ENCODE measurements around the gene CRY1.
A peak's percentile ranks its signal among the peaks of the same experiment; 100 is the strongest.
"Not testable (repeated sequence)": the region's sequence is repeated elsewhere in the genome, so short reads cannot be mapped to it uniquely, and the experiment has no call there.

Gene CRY1

GRCh38 chr12:107026806-107027635, 66.3 kb downstream of the CRY1 start:
- H3K9me3 Mint-ChIP-seq, result no peaks in the 10 kb centered on the region
- H3K27me3 Mint-ChIP-seq, result no peaks in the 10 kb centered on the region
- H3K36me3 Mint-ChIP-seq, result no peaks in the 10 kb centered on the region
- ATAC-seq (replicated peaks), result no peak
- no peak overlapping the region for H3K4me3 Mint-ChIP-seq
- H3K4me1 Mint-ChIP-seq, result no peaks in the 10 kb centered on the region
- no peak overlapping the region for H3K27ac Mint-ChIP-seq
- DNase-seq, result no peak

- not testable (repeated sequence) for ATAC-seq (replicated peaks); H3K27me3 Mint-ChIP-seq; H3K27ac Mint-ChIP-seq; DNase-seq; H3K36me3 Mint-ChIP-seq; H3K4me3 Mint-ChIP-seq; H3K9me3 Mint-ChIP-seq; H3K4me1 Mint-ChIP-seq
Measured at GRCh38 chr12:107026356-107026755, 67.0 kb downstream of the CRY1 start.

- Mint-ChIP-seq H3K27ac (no peak overlapping the region), H3K9me3 (no peaks in the 10 kb centered on the region), H3K4me3 (no peak overlapping the region), H3K27me3 (no peaks in the 10 kb centered on the region), H3K4me1 (no peaks in the 10 kb centered on the region), H3K36me3 (peaks cover 5 to 6% of the 10 kb centered on the region in 2 donors)
- DNase-seq, result no peak
- ATAC-seq (replicated peaks), result no peak
Measured at GRCh38 chr12:107025671-107026070, 67.7 kb downstream of the CRY1 start.

- H3K27ac Mint-ChIP-seq, result no peak overlapping the region
Measured at GRCh38 chr12:107019546-107019945, 73.8 kb downstream of the CRY1 start.

GRCh38 chr12:107017042-107017441, 76.3 kb downstream of the CRY1 start:
- Mint-ChIP-seq H3K4me1 (peaks cover 0 to 1% of the 10 kb centered on the region in 2 donors), H3K4me3 (no peak overlapping the region), H3K36me3 (peaks cover 21 to 23% of the 10 kb centered on the region in 2 donors), H3K9me3 (no peaks in the 10 kb centered on the region), H3K27me3 (no peaks in the 10 kb centered on the region), H3K27ac (no peak overlapping the region)
- DNase-seq (no peak), ATAC-seq (replicated peaks) (no peak)

More at GRCh38 chr12:107019546-107019945, 73.8 kb downstream of the CRY1 start:
- H3K36me3 Mint-ChIP-seq, result peaks cover 19 to 21% of the 10 kb centered on the region in 2 donors
- no peak overlapping the region for H3K4me3 Mint-ChIP-seq
- no peaks in the 10 kb centered on the region for H3K9me3 Mint-ChIP-seq
- no peak for DNase-seq
- no peaks in the 10 kb centered on the region for H3K27me3 Mint-ChIP-seq
- no peak for ATAC-seq (replicated peaks)
- peaks cover 0 to 1% of the 10 kb centered on the region in 2 donors for H3K4me1 Mint-ChIP-seq

GRCh38 chr12:107014055-107014454, 79.3 kb downstream of the CRY1 start:
- Mint-ChIP-seq H3K27ac (no peak overlapping the region), H3K4me3 (no peak overlapping the region), H3K9me3 (no peaks in the 10 kb centered on the region), H3K4me1 (no peaks in the 10 kb centered on the region), H3K27me3 (no peaks in the 10 kb centered on the region), H3K36me3 (peaks cover 7 to 12% of the 10 kb centered on the region in 2 donors)
- DNase-seq (no peak), ATAC-seq (replicated peaks) (peak in 1 of 2 donors; percentile 59)

GRCh38 chr12:107012736-107013425, 80.5 kb downstream of the CRY1 start:
- Mint-ChIP-seq H3K4me3 (no peak overlapping the region), H3K27me3 (no peaks in the 10 kb centered on the region), H3K27ac (no peak overlapping the region), H3K4me1 (no peaks in the 10 kb centered on the region), H3K36me3 (peaks cover 10 to 17% of the 10 kb centered on the region in 2 donors), H3K9me3 (peaks cover 0 to 2% of the 10 kb centered on the region in 2 donors)
- DNase-seq, result no peak
- ATAC-seq (replicated peaks), result no peak

- H3K36me3 Mint-ChIP-seq, result peaks cover 6 to 10% of the 10 kb centered on the region in 2 donors
- no peaks in the 10 kb centered on the region for H3K27me3 Mint-ChIP-seq
- no peak overlapping the region for H3K27ac Mint-ChIP-seq
- ATAC-seq (replicated peaks) (no peak), DNase-seq (no peak)
- H3K4me1 Mint-ChIP-seq, result no peaks in the 10 kb centered on the region
- H3K4me3 Mint-ChIP-seq, result no peak overlapping the region
- H3K9me3 Mint-ChIP-seq, result peaks cover 0 to 2% of the 10 kb centered on the region in 2 donors
Measured at GRCh38 chr12:107011519-107011918, 81.8 kb downstream of the CRY1 start.

GRCh38 chr12:107007411-107007810, 85.9 kb downstream of the CRY1 start:
- H3K27me3 Mint-ChIP-seq, result no peaks in the 10 kb centered on the region
- H3K27ac Mint-ChIP-seq, result no peak overlapping the region
- H3K36me3 Mint-ChIP-seq, result peaks cover 6 to 11% of the 10 kb centered on the region in 2 donors
- DNase-seq (no peak), ATAC-seq (replicated peaks) (no peak)
- H3K9me3 Mint-ChIP-seq, result peaks cover 0 to 5% of the 10 kb centered on the region in 2 donors
- H3K4me1 Mint-ChIP-seq, result no peaks in the 10 kb centered on the region
- no peak overlapping the region for H3K4me3 Mint-ChIP-seq

- H3K9me3 Mint-ChIP-seq; H3K27ac Mint-ChIP-seq; H3K4me3 Mint-ChIP-seq; H3K27me3 Mint-ChIP-seq; DNase-seq; H3K4me1 Mint-ChIP-seq; ATAC-seq (replicated peaks): not testable (repeated sequence)
- H3K36me3 Mint-ChIP-seq, result peaks cover 16 to 22% of the 10 kb centered on the region in 2 donors
Measured at GRCh38 chr12:107002665-107003064, 90.7 kb downstream of the CRY1 start.

GRCh38 chr12:106999446-106999845, 93.9 kb downstream of the CRY1 start:
- no peak for ATAC-seq (replicated peaks)
- H3K9me3 Mint-ChIP-seq, result peaks cover 3 to 4% of the 10 kb centered on the region in 2 donors

GRCh38 chr12:106997916-106998315, 95.4 kb downstream of the CRY1 start:
- H3K36me3 Mint-ChIP-seq, result peaks cover 26 to 33% of the 10 kb centered on the region in 2 donors
- ATAC-seq (replicated peaks), result no peak
- no peaks in the 10 kb centered on the region for H3K27me3 Mint-ChIP-seq

More at GRCh38 chr12:106999446-106999845, 93.9 kb downstream of the CRY1 start:
- Mint-ChIP-seq H3K4me1 (no peaks in the 10 kb centered on the region), H3K36me3 (peaks cover 26 to 33% of the 10 kb centered on the region in 2 donors), H3K27ac (no peak overlapping the region), H3K4me3 (no peak overlapping the region), H3K27me3 (no peaks in the 10 kb centered on the region)
- DNase-seq, result no peak

GRCh38 chr12:106996102-106996501, 97.2 kb downstream of the CRY1 start:
- not testable (repeated sequence) for H3K27me3 Mint-ChIP-seq; H3K4me1 Mint-ChIP-seq; ATAC-seq (replicated peaks); H3K27ac Mint-ChIP-seq; DNase-seq; H3K9me3 Mint-ChIP-seq; H3K4me3 Mint-ChIP-seq
- peaks cover 21 to 27% of the 10 kb centered on the region in 2 donors for H3K36me3 Mint-ChIP-seq

More at GRCh38 chr12:106997916-106998315, 95.4 kb downstream of the CRY1 start:
- Mint-ChIP-seq H3K9me3 (peaks cover 3 to 4% of the 10 kb centered on the region in 2 donors), H3K27ac (no peak overlapping the region), H3K4me3 (no peak overlapping the region), H3K4me1 (no peaks in the 10 kb centered on the region)
- no peak for DNase-seq

- no peak overlapping the region for H3K27ac Mint-ChIP-seq
- H3K27me3 Mint-ChIP-seq, result no peaks in the 10 kb centered on the region
- H3K4me3 Mint-ChIP-seq, result no peak overlapping the region
- no peak for DNase-seq
- peaks cover 2 to 3% of the 10 kb centered on the region in 2 donors for H3K9me3 Mint-ChIP-seq
- H3K36me3 Mint-ChIP-seq, result peaks cover 16 to 23% of the 10 kb centered on the region in 2 donors
- H3K4me1 Mint-ChIP-seq, result no peaks in the 10 kb centered on the region
- no peak for ATAC-seq (replicated peaks)
Measured at GRCh38 chr12:106994579-106995220, 98.6 kb downstream of the CRY1 start.
